Stomach (tissue), 4 donors: ENCODE data around the gene PARK7.

Experiments
- POLR2AphosphoS5 ChIP-seq, 3 donors: sonication (generic); formaldehyde crosslinking; IDR thresholded peaks; one replicate each; pipeline ENCODE4 v1.6.1; 2016; ENCODE audit warnings: antibody characterized with exemption in 3 of 3
- TF ChIP-seq, protein P1 (sequence below), 7 experiments: fragments of 450-650 bp in 4 of 7; fragments of 200-600 bp in 3 of 7; sonication (generic) in 3 of 7; IDR thresholded peaks; one replicate each; pipeline ENCODE4 v1.5.1; 2016 to 2019; ENCODE audit warnings: antibody characterized with exemption in 7 of 7, control low read depth in 2 of 7, mild to moderate bottlenecking in 1 of 7

DNA sequence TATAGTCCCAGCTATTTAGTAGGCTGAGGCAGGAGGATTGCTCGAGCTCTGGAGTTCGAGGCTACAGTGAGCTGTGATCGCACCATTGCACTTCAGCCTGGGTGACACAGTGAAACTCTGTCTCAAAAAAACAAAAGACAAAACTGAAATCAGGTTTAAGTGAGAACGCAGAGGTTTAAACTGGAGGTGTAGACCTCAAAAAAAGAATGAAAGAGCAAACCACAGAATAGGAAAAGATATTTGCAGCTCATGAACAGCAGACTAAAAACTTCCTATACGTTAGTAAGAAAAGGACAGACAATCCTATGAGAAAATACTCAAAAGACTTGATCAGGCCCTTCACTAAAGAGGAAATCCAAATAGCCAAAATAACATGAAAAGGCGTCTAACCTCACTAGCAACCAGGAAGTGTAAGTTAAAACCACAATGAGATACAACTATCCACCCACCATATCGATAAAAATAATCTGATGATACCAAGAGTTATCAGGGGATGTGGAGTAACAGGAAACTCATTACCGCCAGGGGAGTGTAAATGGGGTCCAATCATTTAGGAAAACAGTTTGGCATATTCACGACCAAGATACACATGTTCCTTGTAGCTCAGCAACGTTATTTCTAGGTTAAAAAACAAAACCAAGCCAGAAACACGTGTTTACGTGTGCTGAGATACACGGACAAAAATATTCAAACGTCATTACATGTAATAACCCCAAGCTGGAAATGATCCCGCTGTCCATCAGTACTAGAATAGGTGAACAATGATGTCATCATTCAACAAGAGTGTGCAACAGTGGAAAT is 30.7 kb upstream of the PARK7 start:
- TF ChIP-seq POLR2AphosphoS5 (IDR thresholded peaks at IDR 0.05), result no peak
- TF ChIP-seq, protein P1, sequence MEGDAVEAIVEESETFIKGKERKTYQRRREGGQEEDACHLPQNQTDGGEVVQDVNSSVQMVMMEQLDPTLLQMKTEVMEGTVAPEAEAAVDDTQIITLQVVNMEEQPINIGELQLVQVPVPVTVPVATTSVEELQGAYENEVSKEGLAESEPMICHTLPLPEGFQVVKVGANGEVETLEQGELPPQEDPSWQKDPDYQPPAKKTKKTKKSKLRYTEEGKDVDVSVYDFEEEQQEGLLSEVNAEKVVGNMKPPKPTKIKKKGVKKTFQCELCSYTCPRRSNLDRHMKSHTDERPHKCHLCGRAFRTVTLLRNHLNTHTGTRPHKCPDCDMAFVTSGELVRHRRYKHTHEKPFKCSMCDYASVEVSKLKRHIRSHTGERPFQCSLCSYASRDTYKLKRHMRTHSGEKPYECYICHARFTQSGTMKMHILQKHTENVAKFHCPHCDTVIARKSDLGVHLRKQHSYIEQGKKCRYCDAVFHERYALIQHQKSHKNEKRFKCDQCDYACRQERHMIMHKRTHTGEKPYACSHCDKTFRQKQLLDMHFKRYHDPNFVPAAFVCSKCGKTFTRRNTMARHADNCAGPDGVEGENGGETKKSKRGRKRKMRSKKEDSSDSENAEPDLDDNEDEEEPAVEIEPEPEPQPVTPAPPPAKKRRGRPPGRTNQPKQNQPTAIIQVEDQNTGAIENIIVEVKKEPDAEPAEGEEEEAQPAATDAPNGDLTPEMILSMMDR (IDR thresholded peaks at IDR 0.05), result no peak
